Femur (tissue), 1 donor: ENCODE data around the gene EXOSC9.

Experiments used
- DNase-seq: peaks from one replicate; pipeline ENCODE4 v3.0.0-alpha.2; 2017

EXOSC9 gene

DNA sequence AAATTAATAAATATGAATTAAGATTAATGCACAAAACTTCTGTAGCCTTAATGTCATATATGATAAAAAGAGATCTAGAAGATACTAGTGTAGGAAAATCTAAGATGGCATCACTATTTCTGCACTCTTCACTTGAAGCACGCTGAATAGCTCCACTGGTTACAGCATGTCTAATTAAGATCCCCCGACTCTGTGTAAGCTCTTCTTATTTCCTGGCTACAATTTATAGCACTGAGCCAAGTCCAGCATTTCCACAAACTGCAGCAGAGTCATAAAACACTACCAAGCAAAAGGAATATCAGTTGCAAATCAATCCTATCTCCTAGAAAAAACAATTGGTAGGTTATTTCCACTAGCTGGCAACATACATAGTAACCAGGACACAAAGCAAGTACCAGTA is 23.8 kb downstream of the EXOSC9 start:
- no peak for DNase-seq

DNA sequence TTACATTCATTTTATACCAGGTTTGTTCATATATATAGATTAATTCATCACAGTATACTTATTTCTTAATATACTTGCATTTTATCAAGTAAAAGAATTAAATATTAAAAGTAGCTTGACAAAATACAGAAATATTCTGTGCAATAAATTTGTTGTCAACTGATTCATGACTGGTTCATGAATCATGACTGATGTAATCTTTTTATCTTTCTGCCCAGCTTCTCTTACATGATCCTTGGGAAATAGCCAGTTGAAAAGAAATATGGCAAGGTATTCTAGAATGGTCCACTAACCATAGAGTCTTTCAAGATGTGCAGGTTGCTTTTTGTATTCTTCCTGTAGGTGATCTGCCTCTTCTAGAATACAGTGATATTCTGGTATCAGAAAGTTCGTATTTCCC is 26.7 kb downstream of the EXOSC9 start:
- DNase-seq = no peak

DNA sequence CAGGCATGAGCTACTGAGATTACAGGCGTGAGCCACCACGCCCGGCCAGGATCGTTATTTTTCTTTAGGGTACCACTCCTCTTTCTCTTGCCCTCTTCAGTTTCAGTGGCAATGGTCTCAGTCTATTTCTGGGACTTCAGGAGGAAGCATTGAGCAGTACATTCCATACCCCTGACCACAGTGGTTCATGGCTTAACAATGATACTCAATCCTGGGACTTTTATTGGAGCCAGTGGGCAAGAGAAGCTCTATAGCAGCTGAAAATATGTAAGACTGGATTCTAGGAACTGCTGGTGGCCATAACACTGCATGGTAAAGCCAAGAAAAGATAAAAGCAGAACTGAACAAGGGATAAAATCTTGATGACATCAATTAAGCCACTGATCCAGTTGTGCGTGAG is 28.4 kb downstream of the EXOSC9 start:
- DNase-seq = no peak

DNA sequence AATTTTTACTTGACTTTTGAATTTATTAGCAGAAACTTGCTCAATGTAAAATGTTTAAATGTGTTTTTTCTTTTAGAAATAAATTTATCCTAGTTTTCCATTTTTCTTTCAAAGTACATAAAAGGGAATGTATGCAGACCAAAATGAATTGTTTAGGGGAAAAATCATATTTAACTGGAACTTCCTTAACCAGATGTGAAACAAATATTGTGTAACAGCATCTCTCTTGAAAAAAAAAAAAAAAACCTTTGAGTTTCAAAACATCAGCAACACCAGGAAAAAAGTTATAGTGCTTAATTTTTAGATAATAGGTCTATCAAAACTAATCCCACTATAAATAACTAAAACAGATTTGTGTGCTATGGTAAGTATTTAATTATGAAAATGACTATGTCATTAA is 37.0 kb downstream of the EXOSC9 start:
- no peak for DNase-seq

DNA sequence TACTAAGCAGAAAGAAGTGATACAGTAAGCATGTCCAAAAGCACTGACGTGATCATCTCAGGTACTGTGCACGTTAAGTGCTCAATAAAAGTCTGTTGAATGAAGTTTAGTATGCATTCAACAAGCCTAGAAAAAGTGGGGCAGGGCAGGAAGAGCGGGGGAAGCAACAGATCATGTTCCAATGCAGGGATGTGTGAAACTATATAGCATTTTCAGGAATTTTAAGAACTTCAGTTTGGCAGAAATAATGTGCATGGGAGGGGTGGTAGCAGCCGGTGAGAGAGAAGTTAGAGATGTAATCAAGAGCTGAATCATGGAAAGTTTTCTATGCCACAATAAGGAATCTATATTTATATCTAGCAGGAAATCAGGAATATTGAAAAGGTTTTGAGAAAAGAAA is 41.7 kb downstream of the EXOSC9 start:
- no peak for DNase-seq

DNA sequence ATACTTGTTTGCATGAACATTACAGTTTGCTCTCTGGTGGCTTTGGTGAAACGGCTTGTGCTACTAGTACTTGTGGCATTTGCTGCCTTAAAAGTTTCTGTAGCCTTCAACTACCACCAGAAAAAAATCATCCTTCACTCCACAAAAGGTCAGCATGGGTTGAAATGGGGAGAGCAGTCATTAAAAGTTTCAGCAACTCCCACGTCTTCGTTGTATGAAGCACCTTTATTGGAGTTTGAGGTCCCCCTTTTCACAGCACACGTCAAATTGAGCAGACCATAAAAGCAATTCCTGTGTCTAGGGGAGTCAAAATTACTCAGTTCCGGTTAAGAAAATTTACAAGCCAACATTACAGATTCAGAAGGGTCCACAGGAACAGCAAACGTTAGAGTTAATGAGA is 45.5 kb downstream of the EXOSC9 start:
- DNase-seq = no peak

DNA sequence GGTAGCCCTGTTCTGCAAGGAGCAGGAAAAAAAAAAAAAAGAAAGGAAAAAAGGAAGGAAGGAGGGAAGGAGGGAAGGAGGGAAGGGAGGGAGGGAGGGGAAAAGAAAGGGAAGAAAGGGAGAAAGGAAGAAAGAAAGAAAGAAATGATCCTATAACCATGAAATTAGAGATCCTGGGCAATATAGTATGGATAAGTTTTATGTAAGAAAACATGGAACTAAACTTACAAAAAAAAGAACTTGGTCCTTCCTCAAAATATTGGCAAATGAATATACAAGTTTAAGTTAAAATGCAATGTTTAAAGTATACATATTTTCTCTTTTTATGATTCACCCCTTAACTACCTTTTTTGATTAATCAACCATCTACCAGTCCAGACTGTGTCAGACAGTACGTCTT is 50.2 kb downstream of the EXOSC9 start:
- no peak for DNase-seq

DNA sequence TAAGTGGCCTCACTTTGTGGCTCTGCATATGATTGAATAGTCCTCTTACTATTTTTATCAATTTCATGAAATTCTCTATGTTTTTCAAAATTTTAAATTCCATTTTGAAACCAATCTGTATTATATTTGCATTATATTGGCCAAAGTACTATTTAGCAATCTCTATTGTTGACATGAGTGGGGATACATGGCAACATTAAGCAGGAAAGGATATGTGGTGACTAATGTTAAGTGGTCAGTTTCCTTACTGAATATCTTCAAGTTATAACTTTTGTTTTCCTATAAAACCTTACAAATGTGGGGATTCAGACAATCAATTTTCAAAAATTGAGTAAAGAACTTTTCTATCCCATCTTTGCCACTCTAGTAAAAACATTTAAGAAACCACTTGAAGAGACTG is 59.0 kb downstream of the EXOSC9 start:
- no peak for DNase-seq

DNA sequence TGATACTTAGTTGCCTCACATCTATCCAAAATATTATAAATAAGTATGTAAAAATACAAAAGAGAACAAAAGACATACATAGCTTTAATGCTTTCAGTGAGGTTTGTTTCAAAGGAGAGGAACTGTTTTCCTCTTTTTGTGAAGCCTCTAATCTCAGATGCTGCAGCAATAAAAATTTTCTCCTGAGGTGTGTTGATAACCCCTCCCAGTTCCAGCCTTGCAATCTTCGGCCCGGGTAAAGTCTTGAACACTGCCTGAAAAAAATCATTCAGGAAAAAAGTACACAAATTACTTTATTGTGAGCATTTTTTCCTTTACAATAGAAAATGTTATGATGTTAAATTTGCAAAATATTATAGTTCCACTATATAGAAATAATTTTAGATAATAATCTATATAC is 60.3 kb downstream of the EXOSC9 start:
- DNase-seq = no peak

DNA sequence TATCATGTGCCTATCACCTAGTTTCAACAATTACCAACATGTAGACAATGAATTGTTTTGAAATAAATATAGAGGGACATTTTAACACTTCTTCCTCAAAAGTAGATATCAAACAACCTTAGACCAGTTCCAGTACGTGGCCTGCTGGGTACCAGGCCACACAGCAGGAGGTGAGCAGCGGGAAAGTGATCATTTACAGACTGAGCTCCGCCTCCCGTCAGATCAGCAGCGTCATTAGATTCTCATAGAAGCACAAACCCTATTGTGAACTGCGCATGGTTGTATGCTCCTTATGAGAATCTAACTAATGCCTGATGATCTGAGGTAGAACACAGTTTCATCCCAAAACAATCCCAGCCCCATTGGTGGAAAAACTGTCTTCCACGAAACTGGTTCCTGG is 62.7 kb downstream of the EXOSC9 start:
- DNase-seq = no peak
